KG1 (cell line): Measurements from ENCODE around the gene ZBTB11.
"Not testable (repeated sequence)": the region's sequence is repeated elsewhere in the genome, so short reads cannot be mapped to it uniquely, and the experiment has no call there.

ENCODE experiments used
- DNase-seq: peaks from one replicate; lab custom pipeline; 2025; lab: John Stamatoyannopoulos, UW

The ZBTB11 gene

DNA sequence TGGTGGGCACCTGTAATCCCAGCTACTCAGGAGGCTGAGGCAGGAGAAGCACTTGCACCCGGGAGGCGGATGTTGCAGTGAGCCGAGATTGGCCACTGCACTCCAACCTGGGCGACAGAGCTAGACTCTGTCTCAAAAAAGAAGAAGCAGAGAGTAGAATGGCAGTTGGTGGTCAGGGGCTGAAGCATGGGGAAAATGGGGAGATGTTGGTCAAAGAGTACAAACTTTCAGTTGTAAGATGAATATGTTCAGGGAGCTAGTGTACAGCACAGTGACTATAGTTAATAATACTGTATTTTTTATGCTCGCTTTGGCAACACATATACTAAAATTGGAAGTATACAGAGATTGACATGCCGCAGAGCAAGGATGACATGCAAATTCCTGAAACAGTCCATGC, 61.4 kb downstream of the ZBTB11 start:
- no peak for DNase-seq

DNA sequence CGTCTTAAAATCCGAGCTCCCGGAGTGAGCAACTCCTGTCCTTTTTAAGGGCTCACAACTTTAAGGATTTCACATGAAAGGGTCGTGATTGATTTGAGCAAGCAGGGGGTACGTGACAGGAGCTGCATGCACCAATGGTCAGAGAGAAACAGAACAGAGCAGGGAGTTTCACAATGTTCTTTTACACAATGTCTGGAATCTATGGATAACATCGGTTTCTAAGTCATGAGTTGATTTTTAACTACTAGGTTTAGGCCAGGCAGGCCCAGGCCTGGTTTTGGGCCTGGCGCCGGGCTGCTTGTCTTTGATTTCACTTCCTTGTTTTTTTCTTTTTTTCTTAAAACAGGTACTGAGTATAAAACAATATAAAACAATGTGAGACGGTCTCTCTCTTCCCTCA, 63.9 kb downstream of the ZBTB11 start:
- DNase-seq = not testable (repeated sequence)

DNA sequence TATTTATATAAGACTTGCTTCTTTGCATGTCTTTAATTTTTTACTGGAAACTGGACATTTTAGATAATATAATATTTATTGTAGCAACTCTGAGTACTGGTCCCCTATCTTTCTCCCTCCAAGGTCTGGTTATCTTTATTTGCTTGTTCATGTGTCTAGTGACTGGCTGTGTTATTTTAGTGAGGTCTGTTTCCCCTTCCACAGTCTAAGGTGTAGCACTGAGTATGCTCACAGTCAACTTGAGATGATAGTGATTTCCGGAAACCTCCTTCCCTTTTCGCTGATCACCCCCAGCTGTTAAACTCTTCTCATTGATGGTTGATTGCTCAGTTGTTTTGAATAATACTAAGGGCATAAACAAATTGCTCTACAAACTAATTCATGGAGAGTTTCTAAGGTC, 65.9 kb downstream of the ZBTB11 start:
- no peak for DNase-seq

DNA sequence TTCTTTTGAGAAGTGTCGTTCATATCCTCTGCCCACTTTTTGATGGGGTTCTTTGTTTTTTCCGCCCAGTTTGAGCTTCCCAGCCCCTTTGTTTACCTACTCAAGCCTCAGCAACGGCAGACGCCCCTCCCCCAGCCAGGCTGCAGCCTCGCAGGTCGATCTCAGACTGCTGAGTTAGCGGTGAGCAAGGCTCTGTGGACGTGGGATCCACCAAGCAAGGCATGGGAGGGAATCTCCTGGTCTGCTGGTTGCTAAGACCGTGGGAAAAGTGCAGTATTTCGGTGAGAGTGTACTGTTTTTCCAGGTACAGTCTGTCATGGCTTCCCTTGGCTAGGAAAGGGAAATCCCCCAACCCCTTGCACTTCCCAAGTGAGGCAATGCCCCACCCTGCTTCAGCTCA, 71.5 kb downstream of the ZBTB11 start:
- not testable (repeated sequence) for DNase-seq

DNA sequence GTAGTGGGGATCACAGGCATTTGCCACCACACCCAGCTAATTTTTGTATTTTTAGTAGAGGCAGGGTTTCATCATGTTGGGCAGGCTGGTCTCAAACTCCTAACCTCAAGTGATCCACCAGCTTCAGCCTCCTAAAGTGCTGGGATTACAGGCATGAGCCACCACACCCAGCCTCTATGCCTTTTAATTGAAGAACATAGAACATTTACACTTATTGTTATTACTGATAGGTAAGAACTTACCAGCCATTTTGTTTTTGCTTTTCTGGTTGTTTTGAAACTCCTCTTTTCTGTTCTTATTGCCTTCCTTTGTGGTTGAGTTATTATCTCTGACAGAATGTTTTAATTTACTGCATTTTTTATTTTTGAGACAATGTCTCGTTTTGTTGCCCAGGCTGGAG, 73.7 kb downstream of the ZBTB11 start:
- DNase-seq = no peak

DNA sequence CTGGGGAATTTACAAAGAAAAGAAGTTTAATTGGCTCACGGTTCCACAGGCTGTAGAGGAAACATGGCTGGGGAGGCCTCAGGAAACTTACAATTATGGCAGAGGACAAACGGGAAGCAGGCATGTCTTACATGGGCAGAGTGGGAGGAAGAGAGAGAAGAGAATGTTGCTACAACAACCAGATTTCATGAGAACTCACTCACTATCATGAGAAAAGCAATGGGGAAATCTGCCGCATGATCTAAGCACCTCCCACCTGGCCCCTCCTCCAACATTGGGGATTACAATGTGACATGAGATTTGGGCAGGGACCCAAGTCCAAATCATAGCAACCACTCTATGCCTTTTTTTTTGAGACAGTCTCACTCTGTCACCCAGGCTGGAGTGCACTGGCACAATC, 74.2 kb downstream of the ZBTB11 start:
- DNase-seq = no peak
